ENCODE results near the gene BANF1. TPM values are rescaled to one million over a fixed set of nuclear protein-coding genes. Genes with fewer than 3 reads are reported as not detected.

BANF1 gene
- total and polyA plus RNA-seq, 2 of the 13 experiments (the other 11 are each of a cell fraction or from before 2014, with no cell fraction given) = 40.5 to 86.5 TPM

- TF ChIP-seq CENPT (CRISPR knock-in tag; IDR thresholded peaks at IDR 0.05; ENCODE audit: low read depth) (no peak), MTF2 (CRISPR knock-in tag; IDR thresholded peaks at IDR 0.05; ENCODE audit: borderline replicate concordance) (no peak), ESRRA (CRISPR knock-in tag; IDR thresholded peaks at IDR 0.05; ENCODE audit: low read depth) (no peak), GATA4 (IDR thresholded peaks at IDR 0.05; ENCODE audit: borderline replicate concordance, low read depth) (no peak), PATZ1 (CRISPR knock-in tag; IDR thresholded peaks at IDR 0.05) (0 out of 2 replicates have a peak, but pooled peaks have one; percentile 6), BCL3 (CRISPR knock-in tag; IDR thresholded peaks at IDR 0.05) (no peak), ZBTB25 (CRISPR knock-in tag; IDR thresholded peaks at IDR 0.05) (no peak), ZNF768 (CRISPR knock-in tag; IDR thresholded peaks at IDR 0.05) (no peak), ZBTB33 (CRISPR knock-in tag; IDR thresholded peaks at IDR 0.05) (no peak), ZNF644 (CRISPR knock-in tag; IDR thresholded peaks at IDR 0.05; ENCODE audit: low read depth) (no peak), KLF13 (CRISPR knock-in tag; IDR thresholded peaks at IDR 0.05) (no peak), ZNF138 (CRISPR knock-in tag; IDR thresholded peaks at IDR 0.05; ENCODE audit: low read depth) (no peak), ZNF597 (CRISPR knock-in tag; IDR thresholded peaks at IDR 0.05) (no peak), ZSCAN9 (CRISPR knock-in tag; IDR thresholded peaks at IDR 0.05; ENCODE audit: borderline replicate concordance) (0 out of 2 replicates have a peak, but pooled peaks have one; percentile 8), IRX3 (CRISPR knock-in tag; IDR thresholded peaks at IDR 0.05; ENCODE audit: borderline replicate concordance, low read depth) (no peak), ZNF10 (CRISPR knock-in tag; IDR thresholded peaks at IDR 0.05; ENCODE audit: borderline replicate concordance, low read depth) (no peak), THRA (CRISPR knock-in tag; IDR thresholded peaks at IDR 0.05; ENCODE audit: borderline replicate concordance) (peak; percentile 16; the same call in 1 of the 2 replicates), CSRNP2 (CRISPR knock-in tag; conservative IDR thresholded peaks at IDR 0.05; ENCODE audit: low read depth) (no peak)
Measured at GRCh38 chr11:66050581-66051231, 48.4 kb downstream of the BANF1 start (continued).

Data from HepG2 (cell line).